Left lung (tissue), 10 donors: ENCODE measurements around the gene TIAM1. TPM values are rescaled to one million over a fixed set of nuclear protein-coding genes. Genes with fewer than 3 reads are reported as not detected.

Experiments used
- ATAC-seq: fragments of 200-7000 bp; cut with Tn5 transposase; one replicate; pipeline ENCODE4 v1.9.1; 2020; ENCODE audit warnings: moderate library complexity
- DNase-seq, 4 donors: peaks; one replicate each; pipeline ENCODE4 v3.0.0-alpha.2; 2013 to 2020
- H3K27ac ChIP-seq, 2 donors: fragments of 200-600 bp; sonication (generic) in 1 of 2; one replicate each; pipeline versions ENCODE4 v1.5.0 to v1.8.0; 2020 to 2021
- H3K27me3 ChIP-seq, 2 donors: fragments of 200-600 bp; sonication (generic) in 1 of 2; one replicate each; pipeline versions ENCODE4 v1.5.0 to v1.8.0; 2020 to 2021
- H3K36me3 ChIP-seq, 2 donors: fragments of 200-600 bp; sonication (generic) in 1 of 2; one replicate each; pipeline versions ENCODE4 v1.5.0 to v1.8.0; 2020 to 2021
- H3K4me1 ChIP-seq, 2 donors: fragments of 200-600 bp; one replicate each; pipeline ENCODE4 v1.8.0; 2021
- H3K4me3 ChIP-seq, 2 donors: fragments of 200-600 bp; sonication (generic) in 1 of 2; one replicate each; pipeline versions ENCODE4 v1.5.0 to v1.8.0; 2020 to 2021; ENCODE audit warnings: mild to moderate bottlenecking in 1 of 2
- H3K9me3 ChIP-seq, 2 donors: fragments of 200-600 bp; sonication (generic) in 1 of 2; one replicate each; pipeline versions ENCODE4 v1.5.0 to v1.8.0; 2020 to 2021
- CTCF ChIP-seq, 2 donors: fragments of 200-600 bp; sonication (generic) in 1 of 2; IDR thresholded peaks; one replicate each; pipeline versions ENCODE4 v1.5.0 to v1.8.0; 2021; ENCODE audit warnings: antibody characterized with exemption in 2 of 2
- intact Hi-C, 2 donors: fragments of 100-400 bp; cut with DNase I; formaldehyde crosslinking; loops; one replicate each; pipeline versions ENCODE4 v1.11.2 to v1.14.2; 2022
- polyA plus RNA-seq, 6 donors: library from polyadenylated mRNA; unstranded; fragments of 120-200 nt; gene quantifications; one replicate each; pipeline ENCODE4 v1.2.1, GENCODE V29; 2013; ENCODE audit not compliant: insufficient read length in 6 of 6
- total RNA-seq, 2 donors: library from RNA; stranded (reverse); fragmentation: NEBNext Ultra II Directional; extraction: Animal tissue kit (Norgen Biotek cat#: 25700); gene quantifications; one replicate each; pipeline ENCODE4 v1.2.1, GENCODE V29; 2021
- donor health status: DM: no; HTN: yes; CAD: no.
- donor health status: DM: no; HTN: no; CAD: no.

The TIAM1 gene
- total and polyA plus RNA-seq, 8 donors: 9.7 to 65.5 (median 49.5) TPM

- TF ChIP-seq CTCF (IDR thresholded peaks at IDR 0.05): no peak
- Histone ChIP-seq H3K27ac (no peak overlapping the region), H3K27me3 (peaks cover 0 to 8% of the 10 kb centered on the region in 2 donors), H3K4me3 (no peak overlapping the region), H3K36me3 (no peaks in the 10 kb centered on the region), H3K4me1 (no peaks in the 10 kb centered on the region), H3K9me3 (peaks cover 0 to 10% of the 10 kb centered on the region in 2 donors)
- intact Hi-C loops: no loop called here
- DNase-seq (no peak), ATAC-seq (no peak)
These were observed 17.4 kb downstream of the TIAM1 start for GRCh38 chr21:31326522-31327242.

- no peak for TF ChIP-seq CTCF (IDR thresholded peaks at IDR 0.05)
- ATAC-seq (no peak), DNase-seq (no peak)
- Histone ChIP-seq H3K4me1 (no peaks in the 10 kb centered on the region), H3K27me3 (no peaks in the 10 kb centered on the region), H3K27ac (no peak overlapping the region), H3K36me3 (no peaks in the 10 kb centered on the region), H3K9me3 (no peaks in the 10 kb centered on the region), H3K4me3 (no peak overlapping the region)
- intact Hi-C loops: no loop called here
These were observed 25.1 kb downstream of the TIAM1 start for GRCh38 chr21:31318971-31319370.

- DNase-seq: no peak
- H3K36me3 ChIP-seq: no peaks in the 10 kb centered on the region
- TF ChIP-seq CTCF (IDR thresholded peaks at IDR 0.05): no peak
- no peak overlapping the region for H3K4me3 ChIP-seq
- no peaks in the 10 kb centered on the region for H3K27me3 ChIP-seq
- intact Hi-C loops: no loop called here
- no peak for ATAC-seq
- no peaks in the 10 kb centered on the region for H3K4me1 ChIP-seq
- no peaks in the 10 kb centered on the region for H3K9me3 ChIP-seq
- H3K27ac ChIP-seq: no peak overlapping the region
These were observed 26.4 kb downstream of the TIAM1 start for GRCh38 chr21:31317688-31318087.

GRCh38 chr21:31316488-31317169 is 27.4 kb downstream of the TIAM1 start:
- H3K9me3 ChIP-seq: no peaks in the 10 kb centered on the region
- H3K4me1 ChIP-seq: no peaks in the 10 kb centered on the region
- no peak for ATAC-seq
- H3K27ac ChIP-seq: no peak overlapping the region
- no peak for DNase-seq
- no peaks in the 10 kb centered on the region for H3K36me3 ChIP-seq
- H3K27me3 ChIP-seq: no peaks in the 10 kb centered on the region
- intact Hi-C loops: no loop called here
- no peak overlapping the region for H3K4me3 ChIP-seq
- no peak for TF ChIP-seq CTCF (IDR thresholded peaks at IDR 0.05)

- Histone ChIP-seq H3K36me3 (no peaks in the 10 kb centered on the region), H3K27me3 (no peaks in the 10 kb centered on the region), H3K4me3 (no peak overlapping the region), H3K9me3 (no peaks in the 10 kb centered on the region), H3K4me1 (no peaks in the 10 kb centered on the region), H3K27ac (no peak overlapping the region)
- intact Hi-C loops: no loop called here
- DNase-seq (no peak), ATAC-seq (no peak)
- no peak for TF ChIP-seq CTCF (IDR thresholded peaks at IDR 0.05)
These were observed 28.0 kb downstream of the TIAM1 start for GRCh38 chr21:31316072-31316471.
